GM19099 (cell line): Measurements from ENCODE around the gene GPC3.

Source experiments
- POLR2A ChIP-seq: IDR thresholded peaks from 3 replicates; pipeline ENCODE4 v1.6.1; 2011; ENCODE audit warnings: low read depth; ENCODE audit not compliant: insufficient read length; ENCODE audit errors: extremely low read depth

Gene GPC3

DNA sequence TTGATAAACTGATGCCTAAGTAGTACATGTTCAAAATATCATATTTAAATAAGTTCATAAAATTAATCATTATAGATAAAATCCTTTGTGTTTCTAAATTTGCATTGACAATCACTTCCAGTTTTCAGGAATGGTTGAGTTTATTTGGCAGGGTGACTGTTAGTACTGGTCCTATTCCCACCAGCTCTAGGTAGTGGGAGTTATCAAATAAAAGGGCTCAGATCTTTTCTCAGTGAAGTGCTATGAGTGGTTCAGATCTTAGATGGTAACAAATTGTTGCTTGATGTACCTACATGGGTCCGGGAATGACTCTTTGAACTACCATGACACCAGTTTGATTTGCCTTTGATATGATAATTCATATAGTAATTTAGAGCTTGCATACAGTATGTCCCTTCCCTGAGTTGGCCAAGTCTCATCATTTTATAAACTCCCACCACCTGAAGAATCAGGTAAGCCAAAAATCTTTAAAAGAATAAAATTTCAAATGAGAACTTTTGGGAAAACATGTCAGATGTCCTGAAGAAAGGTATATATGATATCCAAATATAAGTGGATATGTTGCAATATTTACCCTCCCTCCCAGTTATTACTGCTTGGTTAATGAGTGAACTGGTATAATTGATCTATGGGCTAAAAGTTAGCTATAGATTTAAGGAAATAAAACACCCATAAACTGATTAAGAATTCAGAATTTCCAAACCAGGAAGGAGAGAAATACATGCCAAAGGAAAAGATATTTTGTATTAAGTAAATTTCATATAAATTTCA is 28.6 kb downstream of the GPC3 start:
- TF ChIP-seq POLR2A, result no peak

DNA sequence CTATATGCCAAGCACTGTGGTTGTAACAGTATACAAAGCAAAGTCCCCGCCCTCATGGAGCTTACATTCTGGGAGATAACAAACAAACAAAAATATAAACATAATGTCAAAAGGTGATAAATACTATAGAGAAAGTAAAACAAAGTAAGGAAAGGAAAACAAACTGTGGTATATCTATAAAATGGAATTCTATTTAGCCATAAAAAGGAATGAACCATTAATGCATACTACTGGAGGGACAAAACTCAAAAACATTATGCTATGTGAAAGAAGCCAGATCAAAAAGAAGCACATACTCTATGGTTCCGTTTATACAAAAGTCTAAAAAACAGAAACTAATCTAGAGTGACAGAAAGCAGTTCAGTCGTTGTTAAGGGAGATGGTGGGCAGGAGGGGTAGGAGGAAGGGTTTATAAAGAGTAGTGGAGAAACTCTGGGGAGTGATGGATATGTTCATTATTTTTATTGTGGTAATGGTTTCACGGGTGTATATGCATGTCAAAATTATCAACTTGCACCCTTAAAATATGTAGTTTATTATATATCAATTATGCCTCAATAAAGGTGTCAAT is 31.5 kb downstream of the GPC3 start:
- no peak for TF ChIP-seq POLR2A

DNA sequence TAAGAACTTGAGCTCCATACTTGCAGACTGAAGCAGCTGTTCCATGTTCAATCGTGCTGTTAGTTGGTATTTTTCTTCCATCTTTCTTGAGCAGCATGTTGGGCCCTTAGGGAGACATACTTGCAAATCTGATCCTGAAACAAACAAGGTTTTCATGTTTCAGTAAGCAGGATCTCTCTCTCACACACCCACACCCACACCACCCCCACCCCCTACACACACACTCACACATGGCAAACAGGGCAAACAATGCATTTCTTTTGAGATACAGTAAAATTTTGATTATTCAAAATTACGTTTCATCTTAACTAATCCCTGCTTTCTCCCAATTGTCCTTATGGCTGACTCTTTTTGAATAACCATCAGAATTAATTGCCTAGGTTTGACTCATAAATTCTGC is 32.3 kb downstream of the GPC3 start:
- no peak for TF ChIP-seq POLR2A

DNA sequence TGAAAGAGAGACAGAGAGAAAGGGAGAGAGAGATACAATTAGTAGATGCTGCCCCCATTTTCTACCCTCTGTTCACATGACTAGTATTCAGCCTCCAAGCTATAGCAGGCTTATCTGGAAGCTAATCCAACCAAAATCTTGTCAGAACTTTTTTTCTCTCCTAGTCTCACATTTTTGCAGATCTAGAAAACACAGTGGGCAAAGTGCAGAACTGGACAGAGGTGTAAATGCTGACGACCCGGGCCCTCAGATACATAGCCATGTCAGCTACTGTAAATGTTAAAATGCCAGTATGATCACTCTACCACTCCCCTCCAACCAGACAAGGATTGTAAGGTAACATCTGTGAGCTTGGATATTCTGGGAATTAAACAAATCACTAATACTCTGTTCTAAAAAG is 34.3 kb downstream of the GPC3 start:
- no peak for TF ChIP-seq POLR2A

DNA sequence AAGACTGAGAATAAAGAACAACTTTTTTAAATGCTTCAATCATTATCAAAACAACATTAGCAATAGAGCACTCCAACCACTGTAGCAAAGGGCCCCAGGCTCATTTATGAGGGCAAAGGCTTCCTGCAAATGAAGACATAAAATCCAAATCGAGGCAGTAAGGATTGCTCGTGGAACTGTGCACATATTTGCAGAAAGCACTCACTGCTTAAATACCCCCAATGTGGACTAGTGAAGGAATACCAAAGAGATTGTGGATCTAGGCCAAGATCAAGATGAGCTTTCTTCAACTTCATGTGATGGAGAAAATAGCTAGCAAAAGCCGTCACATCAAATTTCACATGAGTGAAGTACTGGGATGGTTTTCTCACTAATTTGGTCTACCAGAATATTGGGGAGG is 35.2 kb downstream of the GPC3 start:
- TF ChIP-seq POLR2A, result no peak

DNA sequence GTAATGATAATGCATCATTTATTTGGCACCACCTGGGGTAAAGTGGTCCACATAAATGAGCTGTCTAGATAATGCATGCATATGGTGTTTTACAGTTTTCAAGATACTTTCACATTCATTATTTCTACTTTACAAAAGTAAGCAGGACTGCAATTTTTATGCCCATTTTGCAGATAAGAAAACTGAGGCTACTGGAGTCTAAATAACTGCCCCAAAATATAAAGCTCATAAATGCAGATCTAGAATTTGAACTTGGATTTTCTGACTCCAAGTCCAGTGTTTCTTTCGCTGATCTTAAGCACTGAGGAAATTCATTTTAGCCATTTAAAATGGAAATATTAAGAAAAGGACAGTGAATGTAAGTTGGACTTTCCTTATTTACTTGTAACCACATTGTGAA is 36.5 kb downstream of the GPC3 start:
- no peak for TF ChIP-seq POLR2A

DNA sequence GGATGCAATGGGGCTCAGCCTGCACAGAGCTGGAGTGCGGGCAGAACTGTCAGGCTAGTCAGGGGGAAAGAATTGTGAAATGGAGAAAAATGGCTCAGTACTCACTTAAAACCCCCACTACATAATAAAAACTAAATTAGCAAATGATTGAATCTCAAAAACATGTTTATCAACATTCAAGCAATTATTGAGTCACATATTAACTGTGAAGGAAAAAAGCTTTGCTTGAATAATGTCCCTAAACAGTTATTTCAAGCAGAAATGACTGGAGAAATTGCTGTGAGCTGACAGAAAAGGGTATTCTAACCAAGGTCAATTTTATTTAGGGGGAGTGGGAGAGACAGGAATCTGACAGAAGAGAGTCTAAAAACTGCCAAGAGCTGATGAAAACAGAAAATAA is 37.4 kb downstream of the GPC3 start:
- no peak for TF ChIP-seq POLR2A

DNA sequence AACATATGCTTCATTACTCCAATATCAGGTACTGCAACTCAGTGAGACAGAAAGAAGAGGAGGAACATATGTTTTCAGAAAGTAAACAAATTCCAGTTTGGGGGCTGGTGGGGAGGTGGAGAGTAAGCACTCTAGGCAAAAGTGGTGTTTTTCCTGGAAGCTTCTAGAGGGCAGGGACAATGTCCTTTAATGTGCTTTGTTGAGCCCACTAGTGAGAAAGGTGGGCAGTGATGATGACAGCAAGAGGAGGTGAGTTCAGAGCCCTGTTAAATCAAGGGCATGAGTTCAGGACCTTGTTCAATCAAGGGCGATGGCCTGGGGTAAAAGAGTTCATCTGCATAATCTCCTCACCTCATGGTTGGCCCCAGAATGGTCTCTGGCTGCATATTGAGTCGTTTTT is 38.4 kb downstream of the GPC3 start:
- TF ChIP-seq POLR2A, result no peak

DNA sequence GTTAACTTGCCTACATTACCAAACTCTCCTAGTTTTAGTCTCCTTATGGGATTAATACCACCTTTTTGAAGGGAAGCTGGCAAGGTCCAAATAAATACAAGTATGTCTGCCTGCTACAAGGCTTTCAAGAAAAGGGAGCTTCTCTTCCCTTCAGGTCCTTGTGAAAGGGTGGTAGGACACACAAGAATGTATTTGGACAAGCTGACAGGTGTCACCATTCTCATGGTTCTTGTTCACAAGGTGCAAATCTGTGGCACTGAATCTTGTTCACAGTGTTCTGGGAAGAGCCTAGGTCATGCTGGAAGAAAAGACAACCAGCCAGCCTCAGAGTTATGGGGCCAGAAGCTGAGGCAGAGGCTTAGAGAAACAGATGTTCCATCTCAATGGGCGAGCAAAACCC is 41.9 kb downstream of the GPC3 start:
- TF ChIP-seq POLR2A, result no peak

DNA sequence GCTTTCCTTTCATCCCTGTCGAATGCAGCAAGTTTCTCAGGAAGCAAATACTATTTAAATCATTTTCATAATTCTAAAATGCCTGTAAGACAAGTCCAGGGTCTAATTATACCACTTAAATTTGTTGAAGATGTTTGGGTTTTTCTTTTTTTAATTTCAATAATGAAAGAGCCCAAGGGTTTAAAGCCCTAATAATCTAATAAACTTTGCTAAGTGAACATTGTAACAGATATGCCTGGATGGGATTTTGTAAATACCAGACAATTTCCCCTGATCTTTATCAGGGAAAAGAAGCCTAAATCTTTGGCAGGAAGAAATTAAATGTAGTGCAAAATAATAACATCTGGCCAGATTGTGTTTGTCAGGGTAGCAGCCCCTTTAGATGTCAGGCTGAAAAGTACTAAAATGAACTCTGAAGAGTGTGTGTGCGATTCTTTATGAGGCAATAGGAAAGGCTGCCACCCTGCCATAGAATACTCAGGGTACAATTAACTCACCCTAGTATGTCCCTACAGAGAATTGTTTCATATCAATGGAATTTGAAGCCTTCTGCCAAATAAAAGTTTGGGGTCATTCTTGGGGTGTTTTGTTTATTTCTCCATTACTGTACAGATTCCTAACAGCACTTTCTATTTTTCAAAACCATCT is 45.6 kb downstream of the GPC3 start:
- TF ChIP-seq POLR2A, result no peak

DNA sequence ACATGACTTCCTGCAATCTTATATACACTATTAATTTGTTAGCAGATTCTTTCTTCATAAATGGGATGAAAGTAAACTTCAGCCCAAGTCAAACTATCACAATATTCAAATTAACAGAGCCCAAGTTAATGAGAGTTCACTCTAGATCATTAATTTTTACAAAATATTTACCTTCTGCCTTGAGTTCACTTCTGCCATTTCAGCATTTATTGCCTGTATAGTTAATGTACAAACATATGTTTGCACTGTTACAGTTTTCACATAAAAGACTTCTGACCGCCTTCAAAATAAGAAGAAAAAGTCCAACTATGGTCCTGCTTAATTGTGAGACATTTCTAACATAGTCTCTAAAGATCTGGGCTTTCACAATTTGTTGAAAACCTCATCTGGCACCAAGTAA is 46.9 kb downstream of the GPC3 start:
- no peak for TF ChIP-seq POLR2A

DNA sequence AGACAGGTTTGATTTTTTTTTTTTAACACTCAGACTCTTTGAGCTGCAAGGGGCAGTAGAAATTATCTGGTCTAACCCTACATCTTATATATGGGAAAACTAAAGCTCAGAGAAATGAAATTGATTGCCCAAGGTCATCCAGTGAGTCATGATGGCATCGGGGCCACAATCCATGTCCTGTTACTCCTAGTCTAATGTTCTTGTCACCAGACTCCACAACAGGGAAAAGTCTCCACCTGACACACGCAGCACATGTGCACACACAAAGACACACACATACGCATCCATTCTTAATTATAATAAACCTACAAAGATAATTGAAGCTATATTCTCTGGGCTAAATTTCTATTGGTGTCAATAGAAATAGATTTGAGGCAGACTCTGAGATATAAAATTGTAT is 48.4 kb downstream of the GPC3 start:
- TF ChIP-seq POLR2A, result no peak

DNA sequence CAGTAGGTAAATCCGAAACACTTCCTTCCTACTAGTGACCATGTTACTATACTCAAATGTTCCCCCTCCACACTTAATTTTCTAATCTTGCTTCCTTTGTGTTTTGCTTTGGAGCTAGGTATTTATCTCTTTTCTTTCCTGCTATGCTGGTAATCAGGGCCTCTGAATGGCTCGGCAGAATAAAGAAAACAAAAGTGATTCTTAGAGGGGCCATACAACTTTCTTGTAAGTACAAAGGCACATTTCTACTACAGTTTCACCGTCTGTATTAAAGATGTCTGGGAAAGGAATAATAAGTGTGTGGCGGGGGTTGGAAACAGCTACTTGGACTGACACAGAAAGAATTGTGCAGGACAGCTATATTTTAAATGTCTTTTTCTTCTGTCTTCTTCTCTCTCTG is 50.3 kb downstream of the GPC3 start:
- TF ChIP-seq POLR2A, result no peak

DNA sequence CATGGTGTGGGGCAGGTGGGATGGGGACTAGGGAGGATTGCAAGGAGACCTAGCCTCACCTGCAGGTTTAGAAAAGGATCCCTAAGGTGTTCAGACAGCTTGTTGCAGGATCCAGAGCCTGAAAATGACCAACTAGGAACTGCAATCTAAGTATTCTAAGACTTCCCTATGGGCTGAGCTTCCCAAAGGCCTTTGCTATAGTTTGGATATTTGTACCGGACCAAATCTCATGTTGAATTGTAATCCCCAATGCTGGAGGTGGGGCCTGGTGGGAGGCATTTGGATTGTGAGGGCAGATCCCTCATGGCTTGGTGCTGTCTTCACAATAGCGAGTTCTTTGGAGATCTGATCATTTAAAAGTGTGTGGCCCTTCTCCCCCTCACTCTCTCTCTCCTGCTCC is 52.1 kb downstream of the GPC3 start:
- no peak for TF ChIP-seq POLR2A

DNA sequence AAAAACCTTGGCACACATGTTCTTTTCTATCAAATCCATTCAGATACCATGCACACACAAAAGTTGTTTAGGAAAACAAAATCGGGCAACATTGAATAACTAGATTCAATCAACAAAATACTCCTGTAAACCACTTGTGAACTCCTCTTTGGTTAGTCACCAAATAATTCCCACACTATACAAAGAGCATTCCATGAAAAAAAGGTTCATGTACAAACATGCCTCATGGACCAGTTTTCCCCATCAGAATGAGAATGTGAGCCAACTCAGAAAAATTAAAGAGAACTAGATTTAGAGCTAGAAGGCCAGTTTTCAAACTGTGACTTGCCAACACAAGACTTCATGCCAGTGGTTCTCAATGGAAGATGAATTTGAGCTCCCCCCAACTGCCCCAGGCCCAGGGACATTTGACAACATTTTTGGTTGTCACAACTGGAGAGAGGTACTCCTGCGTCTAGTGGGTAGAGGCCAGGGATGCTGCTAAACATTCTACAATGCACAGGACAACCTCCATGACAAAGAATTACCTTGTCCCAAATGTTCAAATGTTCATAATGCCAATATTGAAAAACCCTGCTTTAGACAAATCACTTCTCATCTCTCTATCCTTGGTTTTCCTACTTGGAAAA is 55.4 kb downstream of the GPC3 start:
- no peak for TF ChIP-seq POLR2A

DNA sequence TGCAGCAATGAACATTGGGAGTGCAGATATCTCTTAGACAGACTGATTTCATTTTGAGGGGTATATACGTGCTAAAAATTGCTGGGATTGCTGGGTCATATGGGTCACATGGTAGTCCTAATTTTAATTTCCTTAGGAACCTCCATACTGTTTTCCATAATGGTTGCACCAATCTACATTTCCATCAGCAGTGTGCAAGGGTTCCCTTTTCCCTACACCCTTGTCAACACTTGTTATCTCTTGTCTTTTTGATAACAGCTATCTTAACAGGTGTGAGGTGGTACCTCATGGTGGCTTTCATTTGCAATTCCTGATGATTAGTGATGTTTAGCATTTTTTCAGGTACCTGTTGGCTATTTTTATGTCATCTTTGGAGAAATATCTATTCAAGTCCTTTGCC is 57.0 kb downstream of the GPC3 start:
- no peak for TF ChIP-seq POLR2A
